ENCODE data around the gene PPP1R12C. TPM values are rescaled to one million over a fixed set of nuclear protein-coding genes. Genes with fewer than 3 reads are reported as not detected.
A peak's percentile ranks its signal among the peaks of the same experiment; 100 is the strongest.

Gene PPP1R12C
- total and polyA plus RNA-seq, 9 donors, result 21.4 to 152 (median 110) TPM

DNA sequence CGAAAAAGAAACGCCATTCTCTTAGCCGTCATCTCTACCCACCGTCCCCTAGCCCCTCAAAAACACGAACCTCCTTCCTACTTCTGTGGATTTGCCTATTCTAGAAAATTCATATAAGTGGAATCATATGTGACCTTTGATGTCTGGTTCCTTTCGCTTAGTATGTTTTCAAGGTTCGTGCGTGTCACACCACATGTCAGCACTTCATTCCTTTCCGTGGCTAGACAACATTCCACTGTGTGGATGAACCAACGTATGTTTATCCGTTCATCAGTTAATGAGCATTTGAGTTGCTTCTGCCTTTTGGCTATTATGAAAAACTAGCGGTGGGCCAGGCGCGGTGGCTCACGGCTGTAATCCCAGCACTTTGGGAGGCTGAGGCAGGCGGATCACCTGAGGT, 14.0 kb upstream of the PPP1R12C start:
- TF ChIP-seq EP300 (IDR thresholded peaks at IDR 0.05) (no peak), POLR2A (IDR thresholded peaks at IDR 0.05) (no peak)
- TF ChIP-seq, protein P1, sequence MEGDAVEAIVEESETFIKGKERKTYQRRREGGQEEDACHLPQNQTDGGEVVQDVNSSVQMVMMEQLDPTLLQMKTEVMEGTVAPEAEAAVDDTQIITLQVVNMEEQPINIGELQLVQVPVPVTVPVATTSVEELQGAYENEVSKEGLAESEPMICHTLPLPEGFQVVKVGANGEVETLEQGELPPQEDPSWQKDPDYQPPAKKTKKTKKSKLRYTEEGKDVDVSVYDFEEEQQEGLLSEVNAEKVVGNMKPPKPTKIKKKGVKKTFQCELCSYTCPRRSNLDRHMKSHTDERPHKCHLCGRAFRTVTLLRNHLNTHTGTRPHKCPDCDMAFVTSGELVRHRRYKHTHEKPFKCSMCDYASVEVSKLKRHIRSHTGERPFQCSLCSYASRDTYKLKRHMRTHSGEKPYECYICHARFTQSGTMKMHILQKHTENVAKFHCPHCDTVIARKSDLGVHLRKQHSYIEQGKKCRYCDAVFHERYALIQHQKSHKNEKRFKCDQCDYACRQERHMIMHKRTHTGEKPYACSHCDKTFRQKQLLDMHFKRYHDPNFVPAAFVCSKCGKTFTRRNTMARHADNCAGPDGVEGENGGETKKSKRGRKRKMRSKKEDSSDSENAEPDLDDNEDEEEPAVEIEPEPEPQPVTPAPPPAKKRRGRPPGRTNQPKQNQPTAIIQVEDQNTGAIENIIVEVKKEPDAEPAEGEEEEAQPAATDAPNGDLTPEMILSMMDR (IDR thresholded peaks at IDR 0.05), result no peak
- DNase-seq, result no peak
- H3K9me3 ChIP-seq, result no peaks in the 10 kb centered on the region
- intact Hi-C loops (cut with DNase I), result no loop called here
- no peak overlapping the region for H3K27ac ChIP-seq
- no peaks in the 10 kb centered on the region for H3K36me3 ChIP-seq
- no peaks in the 10 kb centered on the region for H3K4me1 ChIP-seq (ENCODE audit: insufficient read depth)
- no peaks in the 10 kb centered on the region for H3K27me3 ChIP-seq
- 78 to 88% (median 84%) methylated on average over 16 of the region's 16 CpGs for WGBS, 3 donors
- H3K4me3 ChIP-seq, result no peak overlapping the region

- TF ChIP-seq POLR2A (IDR thresholded peaks at IDR 0.05) (no peak), EP300 (IDR thresholded peaks at IDR 0.05) (no peak)
- TF ChIP-seq, protein P1 (IDR thresholded peaks at IDR 0.05), result no peak
- intact Hi-C loops (cut with DNase I), result loop anchor here in 2 of 4 donors (5.0 to 10.0 kb wide), 3 partner anchors 138 to 556 kb away; partner anchors contain the start of genes EPN1 (in 1 of the 2) and PPP6R1 (in 1 of the 2)
- no peaks in the 10 kb centered on the region for H3K36me3 ChIP-seq
- peaks cover 8% of the 10 kb centered on the region for H3K4me1 ChIP-seq (ENCODE audit: insufficient read depth)
- no peak for DNase-seq
- no peaks in the 10 kb centered on the region for H3K27me3 ChIP-seq
- H3K27ac ChIP-seq, result no peak overlapping the region
- H3K9me3 ChIP-seq, result no peaks in the 10 kb centered on the region
- WGBS, 3 donors, result 80 to 81% (median 80%) methylated on average over 14 of the region's 14 CpGs
- H3K4me3 ChIP-seq, result no peak overlapping the region
These were observed 1.6 kb upstream of the PPP1R12C start for GRCh38 chr19:55119053-55119452.

- Histone ChIP-seq H3K27ac (peak overlapping the region; percentile 65 to 76), H3K4me1 (ENCODE audit: insufficient read depth) (peaks cover 14% of the 10 kb centered on the region), H3K27me3 (no peaks in the 10 kb centered on the region), H3K9me3 (no peaks in the 10 kb centered on the region), H3K4me3 (peak overlapping the region; percentile 55), H3K36me3 (no peaks in the 10 kb centered on the region)
- TF ChIP-seq, protein P1 (IDR thresholded peaks at IDR 0.05), result no peak
- TF ChIP-seq EP300 (IDR thresholded peaks at IDR 0.05), result no peak
- no peak for TF ChIP-seq POLR2A (IDR thresholded peaks at IDR 0.05)
- peak; percentile 38 to 64 (median 59) for DNase-seq
- intact Hi-C loops (cut with DNase I), result loop anchor here in 2 of 4 donors (5.0 to 10.0 kb wide), 3 partner anchors 139 to 556 kb away; partner anchors contain the start of genes EPN1 (in 1 of the 2) and PPP6R1 (in 1 of the 2)
- 13 to 28% (median 23%) methylated on average over 18 to 22 of the region's 22 CpGs for WGBS, 3 donors
These were observed 1.1 kb upstream of the PPP1R12C start for GRCh38 chr19:55118401-55118991.

GRCh38 chr19:55117663-55118391, 390 bp upstream of the PPP1R12C start:
- Histone ChIP-seq H3K4me3 (peak overlapping the region; percentile 61), H3K4me1 (ENCODE audit: insufficient read depth) (peaks cover 17% of the 10 kb centered on the region), H3K36me3 (no peaks in the 10 kb centered on the region), H3K27me3 (no peaks in the 10 kb centered on the region), H3K27ac (peak overlapping the region; percentile 65 to 76), H3K9me3 (no peaks in the 10 kb centered on the region)
- WGBS, 3 donors, result 1% methylated on average over 34 to 44 of the region's 44 CpGs
- TF ChIP-seq, protein P1 (IDR thresholded peaks at IDR 0.05), result peak in 1 of 3 donors; percentile 28
- TF ChIP-seq EP300 (IDR thresholded peaks at IDR 0.05), result peak; percentile 67
- TF ChIP-seq POLR2A (IDR thresholded peaks at IDR 0.05), result no peak
- DNase-seq, result peak; percentile 97 to 99 (median 99)
- intact Hi-C loops (cut with DNase I), result loop anchor here in 2 of 4 donors (5.0 to 10.0 kb wide), 3 partner anchors 139 to 557 kb away; partner anchors contain the start of genes EPN1 (in 1 of the 2) and PPP6R1 (in 1 of the 2)
